ENCODE results near the gene CCDC85C.

The CCDC85C gene

DNA sequence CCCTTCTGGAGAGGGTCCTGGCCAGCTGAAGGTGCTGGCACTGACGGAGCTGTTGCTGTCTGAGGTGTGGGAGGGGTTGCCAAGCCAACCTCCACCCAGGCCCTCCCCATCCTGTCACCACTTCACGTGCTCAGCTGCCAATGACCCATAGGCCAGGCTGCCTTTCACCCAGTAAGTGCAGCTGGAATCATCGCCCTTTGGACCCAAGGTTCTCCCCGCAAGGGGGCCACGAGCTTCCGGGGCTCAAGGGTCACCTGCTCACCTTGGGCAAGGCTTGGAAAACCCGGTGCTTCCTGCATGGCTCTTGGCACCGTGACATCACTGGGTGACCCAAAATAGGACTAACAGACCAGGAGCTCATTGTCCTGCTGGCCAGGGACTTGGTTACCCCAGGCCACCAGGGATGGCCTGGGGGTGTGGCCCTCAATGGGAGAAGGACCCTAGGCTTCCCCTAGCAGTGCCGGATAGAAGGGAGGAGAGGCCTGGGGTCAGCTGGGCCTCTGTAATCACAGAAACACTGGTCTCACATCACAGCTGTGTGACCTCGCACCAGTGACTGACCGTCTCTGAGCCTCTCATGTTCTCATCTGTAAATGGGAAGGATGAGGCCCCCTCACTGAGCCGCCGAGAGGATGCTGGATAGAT lies 51.3 kb downstream of the CCDC85C start:
- Histone ChIP-seq H3K4me3 (ENCODE audit: low read length) (no peak overlapping the region), H3K4me1 (ENCODE audit: insufficient read depth, low read length) (peaks cover 17% of the 10 kb centered on the region), H3K9me3 (ENCODE audit: low read length) (no peaks in the 10 kb centered on the region), H3K36me3 (ENCODE audit: insufficient read depth, low read length) (no peaks in the 10 kb centered on the region), H3K27me3 (ENCODE audit: insufficient read depth, low read length) (no peaks in the 10 kb centered on the region), H2AFZ (ENCODE audit: low read depth, low read length) (no peak overlapping the region)

- Histone ChIP-seq H3K4me3 (ENCODE audit: low read length) (no peak overlapping the region), H3K9me3 (ENCODE audit: low read length) (no peaks in the 10 kb centered on the region), H2AFZ (ENCODE audit: low read depth, low read length) (no peak overlapping the region), H3K27me3 (ENCODE audit: insufficient read depth, low read length) (no peaks in the 10 kb centered on the region), H3K36me3 (ENCODE audit: insufficient read depth, low read length) (no peaks in the 10 kb centered on the region), H3K4me1 (ENCODE audit: insufficient read depth, low read length) (peaks cover 17% of the 10 kb centered on the region)
Observed at GRCh38 chr14:99552021-99552553, 51.9 kb downstream of the CCDC85C start.

DNA sequence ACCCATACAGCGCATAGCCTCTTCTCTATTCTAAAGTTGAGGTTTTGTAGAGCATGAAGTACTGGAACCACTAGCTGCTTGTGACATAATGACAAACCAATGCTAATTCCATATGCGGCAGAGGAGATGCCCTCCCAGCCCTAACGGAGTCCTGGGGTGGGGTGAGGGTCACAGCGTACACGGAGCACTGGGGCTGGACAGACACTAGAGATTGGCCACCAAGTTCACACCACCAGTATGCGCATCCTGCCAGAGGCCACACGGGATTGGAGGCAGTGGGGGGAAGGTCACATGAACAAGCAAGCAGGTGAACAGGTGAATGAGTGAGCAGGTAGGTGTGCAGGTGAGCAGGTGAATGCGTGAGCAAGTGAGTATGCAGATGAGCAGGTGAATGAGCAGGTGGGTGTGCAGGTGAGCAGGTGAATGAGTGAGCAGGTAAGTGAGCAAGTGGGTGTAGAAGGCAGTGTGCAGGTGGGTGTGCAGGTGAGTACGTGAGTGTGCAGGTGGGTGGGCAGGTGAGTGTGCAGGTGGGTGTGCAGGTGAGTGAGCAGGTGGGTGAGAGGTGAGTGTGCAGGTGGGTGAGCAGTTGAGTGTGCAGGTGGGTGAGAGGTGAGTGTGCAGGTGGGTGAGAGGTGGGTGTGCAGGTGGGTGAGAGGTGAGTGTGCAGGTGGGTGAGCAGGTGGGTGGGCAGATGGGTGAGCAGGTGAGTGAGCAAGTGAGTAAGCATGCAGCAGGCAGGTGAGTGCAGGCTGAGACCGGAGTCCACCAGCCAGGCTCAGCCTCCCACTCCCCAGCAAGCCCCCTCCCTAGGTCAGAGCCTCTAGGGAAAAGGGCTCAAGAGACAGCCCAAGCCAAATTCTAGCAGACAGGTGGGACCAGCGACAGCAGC lies 52.7 kb downstream of the CCDC85C start:
- no peak overlapping the region for H3K4me3 ChIP-seq (ENCODE audit: low read length)
- H3K27me3 ChIP-seq (ENCODE audit: insufficient read depth, low read length), result no peaks in the 10 kb centered on the region
- no peaks in the 10 kb centered on the region for H3K9me3 ChIP-seq (ENCODE audit: low read length)
- H2AFZ ChIP-seq (ENCODE audit: low read depth, low read length), result no peak overlapping the region
- H3K36me3 ChIP-seq (ENCODE audit: insufficient read depth, low read length), result no peaks in the 10 kb centered on the region
- H3K4me1 ChIP-seq (ENCODE audit: insufficient read depth, low read length), result peaks cover 20% of the 10 kb centered on the region

DNA sequence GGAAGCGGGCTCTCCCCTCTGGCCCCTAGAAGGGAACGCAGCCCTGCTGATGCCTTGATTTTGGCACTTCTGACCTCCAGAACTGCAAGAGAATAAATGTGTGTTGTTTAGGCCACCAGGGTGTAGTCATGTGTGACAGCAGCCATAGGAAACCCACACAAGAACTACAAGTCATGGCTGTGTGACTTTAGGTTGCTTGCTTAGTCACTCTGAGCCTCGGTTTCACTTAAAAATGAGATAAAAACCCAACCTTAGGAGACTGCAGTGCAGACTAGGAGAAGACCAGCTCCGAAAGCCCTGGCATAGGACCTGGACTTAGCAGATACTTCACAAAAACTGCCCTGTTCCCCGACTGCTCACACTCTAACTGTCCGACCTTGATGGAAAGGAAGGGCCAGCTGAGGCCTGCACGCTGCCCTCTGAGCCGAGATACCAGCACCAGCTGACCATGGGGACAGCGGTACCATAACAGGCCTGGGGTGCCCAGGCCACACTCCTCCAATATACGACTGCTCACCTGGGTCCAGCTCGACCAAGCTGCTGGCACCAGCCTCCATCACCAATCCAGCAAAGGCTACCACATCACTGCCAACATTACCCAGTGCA lies 53.5 kb downstream of the CCDC85C start:
- H3K4me3 ChIP-seq (ENCODE audit: low read length), result no peak overlapping the region
- no peak overlapping the region for H2AFZ ChIP-seq (ENCODE audit: low read depth, low read length)
- no peaks in the 10 kb centered on the region for H3K9me3 ChIP-seq (ENCODE audit: low read length)
- no peaks in the 10 kb centered on the region for H3K36me3 ChIP-seq (ENCODE audit: insufficient read depth, low read length)
- H3K4me1 ChIP-seq (ENCODE audit: insufficient read depth, low read length), result peaks cover 28% of the 10 kb centered on the region
- no peaks in the 10 kb centered on the region for H3K27me3 ChIP-seq (ENCODE audit: insufficient read depth, low read length)

DNA sequence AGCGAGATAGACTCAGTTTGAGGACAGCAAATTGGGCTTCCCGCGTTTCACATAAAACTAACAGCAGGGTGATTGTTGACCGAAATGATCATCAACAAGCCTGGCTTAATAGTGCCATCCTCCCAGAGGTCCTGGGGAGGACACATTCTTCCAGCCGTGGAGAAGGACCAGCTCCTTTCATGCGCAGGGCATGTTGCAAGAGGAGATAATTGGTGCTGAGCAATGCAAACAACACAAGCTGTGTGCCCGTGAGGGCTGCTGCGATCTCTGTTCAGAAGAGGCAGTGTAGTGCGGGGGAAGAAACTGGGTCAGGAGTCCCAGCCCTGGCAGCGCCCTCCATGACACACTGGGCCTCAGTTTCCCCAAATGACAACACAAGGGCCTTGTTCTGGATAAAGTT lies 54.3 kb downstream of the CCDC85C start:
- H3K27me3 ChIP-seq (ENCODE audit: insufficient read depth, low read length), result no peaks in the 10 kb centered on the region
- H2AFZ ChIP-seq (ENCODE audit: low read depth, low read length), result no peak overlapping the region
- H3K9me3 ChIP-seq (ENCODE audit: low read length), result no peaks in the 10 kb centered on the region
- no peaks in the 10 kb centered on the region for H3K36me3 ChIP-seq (ENCODE audit: insufficient read depth, low read length)
- H3K4me1 ChIP-seq (ENCODE audit: insufficient read depth, low read length), result peaks cover 36% of the 10 kb centered on the region
- no peak overlapping the region for H3K4me3 ChIP-seq (ENCODE audit: low read length)

DNA sequence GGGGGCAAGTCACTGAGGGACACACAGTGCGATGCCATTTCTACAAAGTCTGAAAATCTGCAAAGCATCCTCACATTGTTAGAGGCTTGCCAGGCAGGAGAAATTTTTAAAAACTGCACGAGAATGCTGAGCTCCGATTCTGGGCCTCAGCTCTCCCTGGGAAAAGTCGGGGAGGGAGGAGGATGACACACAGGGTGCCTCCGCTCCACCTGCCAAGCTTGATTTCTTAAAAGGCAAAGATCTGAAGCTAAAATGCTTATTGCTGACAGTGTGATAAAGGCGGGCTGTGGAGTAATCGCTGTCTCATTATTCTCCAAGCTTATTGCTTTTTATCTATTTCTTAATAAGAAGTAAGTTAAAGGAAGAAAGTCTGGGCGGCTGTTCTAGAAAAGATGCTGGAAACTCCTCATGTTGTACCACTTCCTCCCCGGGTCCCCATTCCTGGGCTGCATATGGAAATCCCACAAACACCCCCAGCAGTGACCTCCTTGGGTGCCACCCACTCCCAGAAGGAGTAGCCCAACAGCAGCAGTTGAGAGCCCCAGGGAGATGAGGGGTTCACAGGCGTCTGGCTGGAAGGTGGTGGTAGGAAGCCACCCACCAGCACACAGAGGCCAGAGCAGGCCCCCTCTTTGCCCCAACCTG lies 55.0 kb downstream of the CCDC85C start:
- Histone ChIP-seq H3K4me1 (ENCODE audit: insufficient read depth, low read length) (peaks cover 39% of the 10 kb centered on the region), H3K27me3 (ENCODE audit: insufficient read depth, low read length) (no peaks in the 10 kb centered on the region)

DNA sequence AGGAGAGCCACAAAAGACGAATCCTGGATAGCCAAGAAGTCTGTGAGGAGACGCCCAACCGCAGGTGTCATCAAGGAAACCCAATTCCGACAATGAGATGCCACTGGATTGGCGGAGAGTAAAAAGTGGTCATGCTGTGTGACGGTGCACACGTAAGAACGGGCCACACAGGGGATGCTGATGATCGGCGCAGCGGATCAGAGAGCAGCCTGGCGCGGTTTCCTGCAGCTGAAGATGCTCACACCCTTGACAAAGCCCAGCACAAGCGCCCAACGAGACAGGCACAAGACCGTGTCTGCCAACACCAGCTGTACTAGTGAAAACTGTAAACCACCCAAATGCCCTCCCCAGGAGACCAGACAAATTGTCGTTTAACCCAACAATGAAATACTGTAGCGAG lies 55.8 kb downstream of the CCDC85C start:
- no peaks in the 10 kb centered on the region for H3K27me3 ChIP-seq (ENCODE audit: insufficient read depth, low read length)
- H3K36me3 ChIP-seq (ENCODE audit: insufficient read depth, low read length), result no peaks in the 10 kb centered on the region
- H3K4me3 ChIP-seq (ENCODE audit: low read length), result no peak overlapping the region
- peaks cover 39% of the 10 kb centered on the region for H3K4me1 ChIP-seq (ENCODE audit: insufficient read depth, low read length)
- no peak overlapping the region for H2AFZ ChIP-seq (ENCODE audit: low read depth, low read length)
- H3K9me3 ChIP-seq (ENCODE audit: low read length), result no peaks in the 10 kb centered on the region

More for the DNA sequence above, 55.0 kb downstream of the CCDC85C start:
- no peaks in the 10 kb centered on the region for H3K9me3 ChIP-seq (ENCODE audit: low read length)
- H2AFZ ChIP-seq (ENCODE audit: low read depth, low read length), result no peak overlapping the region
- no peaks in the 10 kb centered on the region for H3K36me3 ChIP-seq (ENCODE audit: insufficient read depth, low read length)
- H3K4me3 ChIP-seq (ENCODE audit: low read length), result no peak overlapping the region

GRCh38 chr14:99546234-99546879 lies 57.6 kb downstream of the CCDC85C start:
- Histone ChIP-seq H3K9me3 (ENCODE audit: low read length) (no peaks in the 10 kb centered on the region), H3K4me1 (ENCODE audit: insufficient read depth, low read length) (peaks cover 39% of the 10 kb centered on the region), H3K27me3 (ENCODE audit: insufficient read depth, low read length) (no peaks in the 10 kb centered on the region), H3K4me3 (ENCODE audit: low read length) (no peak overlapping the region), H3K36me3 (ENCODE audit: insufficient read depth, low read length) (no peaks in the 10 kb centered on the region), H2AFZ (ENCODE audit: low read depth, low read length) (no peak overlapping the region)

- Histone ChIP-seq H3K27me3 (ENCODE audit: insufficient read depth, low read length) (no peaks in the 10 kb centered on the region), H3K4me3 (ENCODE audit: low read length) (no peak overlapping the region), H3K4me1 (ENCODE audit: insufficient read depth, low read length) (peaks cover 38% of the 10 kb centered on the region), H2AFZ (ENCODE audit: low read depth, low read length) (no peak overlapping the region), H3K36me3 (ENCODE audit: insufficient read depth, low read length) (no peaks in the 10 kb centered on the region), H3K9me3 (ENCODE audit: low read length) (no peaks in the 10 kb centered on the region)
Observed at GRCh38 chr14:99545586-99545985, 58.4 kb downstream of the CCDC85C start.

GRCh38 chr14:99544991-99545390 lies 59.0 kb downstream of the CCDC85C start:
- Histone ChIP-seq H3K9me3 (ENCODE audit: low read length) (no peaks in the 10 kb centered on the region), H3K27me3 (ENCODE audit: insufficient read depth, low read length) (no peaks in the 10 kb centered on the region), H3K4me1 (ENCODE audit: insufficient read depth, low read length) (peaks cover 38% of the 10 kb centered on the region), H3K36me3 (ENCODE audit: insufficient read depth, low read length) (no peaks in the 10 kb centered on the region), H2AFZ (ENCODE audit: low read depth, low read length) (no peak overlapping the region), H3K4me3 (ENCODE audit: low read length) (no peak overlapping the region)

- peaks cover 28% of the 10 kb centered on the region for H3K4me1 ChIP-seq (ENCODE audit: insufficient read depth, low read length)
- H3K36me3 ChIP-seq (ENCODE audit: insufficient read depth, low read length), result no peaks in the 10 kb centered on the region
- H3K4me3 ChIP-seq (ENCODE audit: low read length), result no peak overlapping the region
- H2AFZ ChIP-seq (ENCODE audit: low read depth, low read length), result no peak overlapping the region
- no peaks in the 10 kb centered on the region for H3K27me3 ChIP-seq (ENCODE audit: insufficient read depth, low read length)
- no peaks in the 10 kb centered on the region for H3K9me3 ChIP-seq (ENCODE audit: low read length)
Observed at GRCh38 chr14:99543985-99544384, 60.0 kb downstream of the CCDC85C start.

DNA sequence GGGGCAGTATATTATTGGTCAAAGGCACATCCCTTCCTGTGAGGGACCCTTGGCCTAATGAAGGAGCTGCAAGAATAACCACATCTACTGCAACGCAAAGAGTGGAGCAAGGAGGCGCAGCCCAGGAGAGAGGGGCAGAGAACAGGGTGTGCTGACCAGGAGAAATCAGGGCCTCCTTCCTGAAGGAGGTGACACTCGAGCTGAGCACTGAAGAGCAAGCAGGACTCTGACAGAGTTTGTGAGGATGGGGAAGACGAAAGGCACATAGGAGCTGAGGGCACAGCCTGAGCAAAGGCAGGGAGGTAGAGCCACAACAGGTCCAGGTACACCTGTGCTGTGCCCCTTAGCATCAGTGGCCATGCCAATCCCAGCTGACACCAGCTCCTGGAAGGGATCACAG lies 60.6 kb downstream of the CCDC85C start:
- no peaks in the 10 kb centered on the region for H3K27me3 ChIP-seq (ENCODE audit: insufficient read depth, low read length)
- H3K9me3 ChIP-seq (ENCODE audit: low read length), result no peaks in the 10 kb centered on the region
- no peaks in the 10 kb centered on the region for H3K36me3 ChIP-seq (ENCODE audit: insufficient read depth, low read length)
- no peak overlapping the region for H2AFZ ChIP-seq (ENCODE audit: low read depth, low read length)
- H3K4me1 ChIP-seq (ENCODE audit: insufficient read depth, low read length), result peaks cover 24% of the 10 kb centered on the region
- no peak overlapping the region for H3K4me3 ChIP-seq (ENCODE audit: low read length)
